CD14-positive monocyte (primary cell): ENCODE measurements around the gene RELN. TPM values are rescaled to one million over a fixed set of nuclear protein-coding genes. Genes with fewer than 3 reads are reported as not detected.

Source experiments
- DNase-seq, 3 donors: peaks; one replicate each; pipeline ENCODE4 v3.0.0-alpha.2; 2011 to 2022
- H2AFZ ChIP-seq: 2 replicates; pipeline ENCODE4 v1.6.0; 2012; ENCODE audit warnings: mild to moderate bottlenecking, low read depth, low read length, inconsistent platforms; ENCODE audit not compliant: insufficient read depth, poor library complexity, severe bottlenecking
- H3K27ac ChIP-seq, 2 donors: 1 replicate in 1 of 2; 2 replicates in 1 of 2; pipeline ENCODE4 v1.5.1; 2012 to 2013; ENCODE audit warnings: low read length in 2 of 2, control low read depth in 1 of 2, inconsistent platforms in 1 of 2, low read depth in 1 of 2, mild to moderate bottlenecking in 1 of 2
- H3K27me3 ChIP-seq, 2 donors: one replicate each; pipeline versions ENCODE4 v1.6.0 to v1.6.1; 2011 to 2013; ENCODE audit warnings: low read length in 2 of 2; ENCODE audit not compliant: control insufficient read depth in 2 of 2, insufficient read depth in 2 of 2
- H3K36me3 ChIP-seq, 2 donors: replicated peaks in 1 of 2; 1 replicate in 1 of 2; 2 replicates in 1 of 2; pipeline versions ENCODE4 v1.5.1 to v1.6.1; 2012 to 2013; ENCODE audit warnings: low read length in 2 of 2, control low read depth in 1 of 2, inconsistent platforms in 1 of 2, mild to moderate bottlenecking in 1 of 2; ENCODE audit not compliant: insufficient read depth in 2 of 2, control insufficient read depth in 1 of 2
- H3K4me1 ChIP-seq, 2 donors: 1 replicate in 1 of 2; 2 replicates in 1 of 2; pipeline versions ENCODE4 v1.5.1 to v1.6.1; 2012 to 2013; ENCODE audit warnings: low read length in 2 of 2, control low read depth in 1 of 2, inconsistent platforms in 1 of 2, mild to moderate bottlenecking in 1 of 2, moderate library complexity in 1 of 2; ENCODE audit not compliant: insufficient read depth in 2 of 2, control insufficient read depth in 1 of 2
- H3K4me2 ChIP-seq: replicated peaks from 2 replicates; pipeline ENCODE3; 2012; ENCODE audit warnings: low read length, moderate library complexity, mild to moderate bottlenecking; ENCODE audit not compliant: poor library complexity, severe bottlenecking; ENCODE audit errors: extremely low read depth
- H3K4me3 ChIP-seq, 3 experiments: fragments of 200-600 bp in 1 of 3; sonication (generic) in 1 of 3; replicated peaks in 1 of 3; 1 replicate in 2 of 3; 2 replicates in 1 of 3; pipeline ENCODE4 v1.5.1; 2011 to 2013; ENCODE audit warnings: low read length in 3 of 3, mild to moderate bottlenecking in 3 of 3, control low read depth in 2 of 3, low read depth in 2 of 3, inconsistent platforms in 1 of 3, moderate library complexity in 1 of 3
- H3K79me2 ChIP-seq: 2 replicates; pipeline ENCODE4 v1.6.0; 2012; ENCODE audit warnings: mild to moderate bottlenecking, control low read depth, inconsistent platforms, low read length, moderate library complexity; ENCODE audit not compliant: insufficient read depth
- H3K9ac ChIP-seq: 2 replicates; pipeline ENCODE4 v1.6.0; 2017; ENCODE audit warnings: low read length, mild to moderate bottlenecking; ENCODE audit not compliant: insufficient read depth, poor library complexity, severe bottlenecking
- H3K9me3 ChIP-seq, 2 donors: replicated peaks in 1 of 2; 1 replicate in 1 of 2; 2 replicates in 1 of 2; pipeline versions ENCODE4 v1.5.1 to v1.6.1; 2012 to 2013; ENCODE audit warnings: low read length in 2 of 2, control low read depth in 1 of 2; ENCODE audit not compliant: control insufficient read depth in 1 of 2, insufficient read depth in 1 of 2
- H4K20me1 ChIP-seq: 2 replicates; pipeline ENCODE4 v1.6.0; 2012; ENCODE audit warnings: mild to moderate bottlenecking, low read length, control low read depth, moderate library complexity; ENCODE audit not compliant: insufficient read depth
- H3K27ac Mint-ChIP-seq, 7 donors: one replicate each; pipeline ENCODE4 v1.8.0; 2020; ENCODE audit warnings: mild to moderate bottlenecking in 7 of 7, mixed read lengths in 7 of 7, moderate library complexity in 6 of 7, inconsistent platforms in 2 of 7
- H3K27me3 Mint-ChIP-seq, 3 donors: one replicate each; pipeline ENCODE4 v1.8.0; 2021 to 2022; ENCODE audit warnings: low read depth in 3 of 3, mild to moderate bottlenecking in 3 of 3, mixed read lengths in 3 of 3, moderate library complexity in 3 of 3, inconsistent platforms in 1 of 3
- H3K36me3 Mint-ChIP-seq, 2 donors: one replicate each; pipeline ENCODE4 v1.8.0; 2020; ENCODE audit warnings: mixed read lengths in 2 of 2, inconsistent platforms in 1 of 2, mild to moderate bottlenecking in 1 of 2
- H3K4me1 Mint-ChIP-seq: one replicate; pipeline ENCODE4 v1.8.0; 2020; ENCODE audit warnings: mild to moderate bottlenecking, mixed read lengths
- H3K4me3 Mint-ChIP-seq, 2 donors: one replicate each; pipeline ENCODE4 v1.8.0; 2020; ENCODE audit warnings: mild to moderate bottlenecking in 2 of 2, mixed read lengths in 2 of 2, moderate library complexity in 1 of 2
- H3K9me3 Mint-ChIP-seq, 7 donors: one replicate each; pipeline ENCODE4 v1.8.0; 2020 to 2022; ENCODE audit warnings: mixed read lengths in 7 of 7, mild to moderate bottlenecking in 6 of 7, moderate library complexity in 6 of 7, inconsistent platforms in 2 of 7
- CTCF ChIP-seq: fragments of 200-600 bp; IDR thresholded peaks from one replicate; pipeline ENCODE4 v1.8.0; 2022; ENCODE audit warnings: antibody characterized with exemption, mild to moderate bottlenecking
- WGBS: methylation state at CpG from one replicate; pipeline ENCODE4 v1.1.5; 2013; ENCODE audit warnings: missing lambda C conversion rate; ENCODE audit not compliant: insufficient coverage; 5-methylcytosine and 5-hydroxymethylcytosine counted together
- intact Hi-C, 2 donors: fragments of 100-400 bp; cut with micrococcal nuclease; formaldehyde crosslinking; loops; one replicate each; pipeline versions ENCODE4 v1.15.0 to v1.15.1; 2023
- polyA plus RNA-seq, 3 donors: library from polyadenylated mRNA; depleted of rRNA in 1 of 3; unstranded in 2 of 3; stranded (reverse) in 1 of 3; fragments of 300-500 nt in 2 of 3; fragments of >200 nt in 1 of 3; fragmentation: Illumina TruSeq in 2 of 3; gene quantifications; 1 replicate in 2 of 3; 2 replicates in 1 of 3; pipeline ENCODE4 v1.2.3, GENCODE V29; 2012 to 2021

Gene RELN
- polyA plus RNA-seq, 3 donors: not detected

GRCh38 chr7:103702454-103702853 lies 287.0 kb downstream of the RELN start:
- H3K27me3 Mint-ChIP-seq: peaks cover 0 to 1% (median 0%) of the 10 kb centered on the region in 3 donors
- TF ChIP-seq CTCF: no peak
- no peaks in the 10 kb centered on the region for H3K9me3 Mint-ChIP-seq
- Histone ChIP-seq H3K4me3 (no peak overlapping the region), H3K9ac (no peak overlapping the region), H3K27ac (no peak overlapping the region), H4K20me1 (no peaks in the 10 kb centered on the region), H3K4me1 (no peaks in the 10 kb centered on the region), H3K79me2 (no peaks in the 10 kb centered on the region), H3K4me2 (no peak overlapping the region), H3K27me3 (no peaks in the 10 kb centered on the region), H3K9me3 (no peaks in the 10 kb centered on the region), H2AFZ (no peak overlapping the region), H3K36me3 (no peaks in the 10 kb centered on the region)
- no peak overlapping the region for H3K27ac Mint-ChIP-seq
- no peak for DNase-seq
- no peak overlapping the region for H3K4me3 Mint-ChIP-seq
- 93% methylated on average over 1 of the region's 3 CpGs for WGBS
- intact Hi-C loops: no loop called here
- no peaks in the 10 kb centered on the region for H3K36me3 Mint-ChIP-seq
- H3K4me1 Mint-ChIP-seq: no peaks in the 10 kb centered on the region

- H3K36me3 ChIP-seq: no peaks in the 10 kb centered on the region
- no peak overlapping the region for H3K9ac ChIP-seq
- Mint-ChIP-seq H3K9me3 (no peaks in the 10 kb centered on the region), H3K27me3 (no peaks in the 10 kb centered on the region), H3K27ac (no peak overlapping the region), H3K36me3 (no peaks in the 10 kb centered on the region), H3K4me3 (no peak overlapping the region), H3K4me1 (no peaks in the 10 kb centered on the region)
- no peak overlapping the region for H2AFZ ChIP-seq
- H3K4me1 ChIP-seq: no peaks in the 10 kb centered on the region
- no peak overlapping the region for H3K27ac ChIP-seq
- H3K79me2 ChIP-seq: no peaks in the 10 kb centered on the region
- no peak for TF ChIP-seq CTCF
- no peaks in the 10 kb centered on the region for H4K20me1 ChIP-seq
- H3K27me3 ChIP-seq: no peaks in the 10 kb centered on the region
- no peak overlapping the region for H3K4me3 ChIP-seq
- intact Hi-C loops: no loop called here
- no peaks in the 10 kb centered on the region for H3K9me3 ChIP-seq
- no peak for DNase-seq
- WGBS: no CpG with 5 or more reads among the region's 1 CpG
- H3K4me2 ChIP-seq: no peak overlapping the region
Measured at GRCh38 chr7:103699032-103699431, 290.4 kb downstream of the RELN start.
